Measurements from ENCODE around the gene SLC25A42.

DNA sequence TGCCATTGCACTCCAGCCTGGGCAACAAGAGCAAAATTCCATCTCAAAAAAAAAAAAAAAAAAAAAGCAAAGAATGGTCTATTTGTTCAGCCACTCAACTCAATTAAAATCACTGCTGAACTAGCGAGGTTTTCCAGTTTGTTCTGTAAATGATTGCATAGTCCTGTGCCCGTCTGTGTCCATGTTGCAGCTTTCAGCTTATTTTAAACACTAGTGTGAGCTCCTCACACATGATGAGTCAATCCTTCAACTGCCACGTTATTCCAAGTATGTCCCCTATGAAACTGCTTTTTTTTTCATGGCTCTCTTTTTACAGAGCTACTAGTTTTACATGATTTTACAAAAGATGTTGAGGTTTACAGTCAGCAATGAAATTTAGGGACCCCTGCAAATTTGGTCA, 42.7 kb upstream of the SLC25A42 start:
- TF ChIP-seq, protein P1, sequence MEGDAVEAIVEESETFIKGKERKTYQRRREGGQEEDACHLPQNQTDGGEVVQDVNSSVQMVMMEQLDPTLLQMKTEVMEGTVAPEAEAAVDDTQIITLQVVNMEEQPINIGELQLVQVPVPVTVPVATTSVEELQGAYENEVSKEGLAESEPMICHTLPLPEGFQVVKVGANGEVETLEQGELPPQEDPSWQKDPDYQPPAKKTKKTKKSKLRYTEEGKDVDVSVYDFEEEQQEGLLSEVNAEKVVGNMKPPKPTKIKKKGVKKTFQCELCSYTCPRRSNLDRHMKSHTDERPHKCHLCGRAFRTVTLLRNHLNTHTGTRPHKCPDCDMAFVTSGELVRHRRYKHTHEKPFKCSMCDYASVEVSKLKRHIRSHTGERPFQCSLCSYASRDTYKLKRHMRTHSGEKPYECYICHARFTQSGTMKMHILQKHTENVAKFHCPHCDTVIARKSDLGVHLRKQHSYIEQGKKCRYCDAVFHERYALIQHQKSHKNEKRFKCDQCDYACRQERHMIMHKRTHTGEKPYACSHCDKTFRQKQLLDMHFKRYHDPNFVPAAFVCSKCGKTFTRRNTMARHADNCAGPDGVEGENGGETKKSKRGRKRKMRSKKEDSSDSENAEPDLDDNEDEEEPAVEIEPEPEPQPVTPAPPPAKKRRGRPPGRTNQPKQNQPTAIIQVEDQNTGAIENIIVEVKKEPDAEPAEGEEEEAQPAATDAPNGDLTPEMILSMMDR (IDR thresholded peaks at IDR 0.05 in 4 of 5, conservative IDR thresholded peaks at IDR 0.05 in 1 of 5), result no peak
- TF ChIP-seq POLR2A (IDR thresholded peaks at IDR 0.05), result no peak
